ENCODE measurements around the gene FOXI2. TPM values are rescaled to one million over a fixed set of nuclear protein-coding genes. Genes with fewer than 3 reads are reported as not detected.

FOXI2 gene
- total and polyA plus RNA-seq, 9 of the 15 experiments (the other 6 are each of a cell fraction or from before 2014, with no cell fraction given): not detected

DNA sequence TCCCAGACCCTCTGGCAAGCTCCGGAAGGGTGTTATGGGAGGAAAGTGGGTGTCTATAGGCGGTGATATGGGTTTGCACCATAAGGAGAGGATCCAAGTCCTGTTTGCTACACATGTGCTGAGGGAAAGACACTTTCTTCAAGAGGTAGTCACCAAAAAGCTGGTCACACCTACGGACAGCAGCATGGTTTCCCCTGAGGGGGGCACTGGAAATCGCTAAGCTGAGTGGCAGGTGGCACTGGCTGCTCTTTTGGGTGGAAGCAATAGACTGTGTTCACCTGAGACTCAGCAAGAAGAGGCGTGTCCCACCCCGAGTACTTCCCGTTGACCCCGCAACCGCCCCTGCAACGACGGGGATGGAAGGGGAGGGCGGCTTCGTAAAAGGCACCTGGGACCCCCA is 1.8 kb upstream of the FOXI2 start (continued):
- TF ChIP-seq, protein P1, sequence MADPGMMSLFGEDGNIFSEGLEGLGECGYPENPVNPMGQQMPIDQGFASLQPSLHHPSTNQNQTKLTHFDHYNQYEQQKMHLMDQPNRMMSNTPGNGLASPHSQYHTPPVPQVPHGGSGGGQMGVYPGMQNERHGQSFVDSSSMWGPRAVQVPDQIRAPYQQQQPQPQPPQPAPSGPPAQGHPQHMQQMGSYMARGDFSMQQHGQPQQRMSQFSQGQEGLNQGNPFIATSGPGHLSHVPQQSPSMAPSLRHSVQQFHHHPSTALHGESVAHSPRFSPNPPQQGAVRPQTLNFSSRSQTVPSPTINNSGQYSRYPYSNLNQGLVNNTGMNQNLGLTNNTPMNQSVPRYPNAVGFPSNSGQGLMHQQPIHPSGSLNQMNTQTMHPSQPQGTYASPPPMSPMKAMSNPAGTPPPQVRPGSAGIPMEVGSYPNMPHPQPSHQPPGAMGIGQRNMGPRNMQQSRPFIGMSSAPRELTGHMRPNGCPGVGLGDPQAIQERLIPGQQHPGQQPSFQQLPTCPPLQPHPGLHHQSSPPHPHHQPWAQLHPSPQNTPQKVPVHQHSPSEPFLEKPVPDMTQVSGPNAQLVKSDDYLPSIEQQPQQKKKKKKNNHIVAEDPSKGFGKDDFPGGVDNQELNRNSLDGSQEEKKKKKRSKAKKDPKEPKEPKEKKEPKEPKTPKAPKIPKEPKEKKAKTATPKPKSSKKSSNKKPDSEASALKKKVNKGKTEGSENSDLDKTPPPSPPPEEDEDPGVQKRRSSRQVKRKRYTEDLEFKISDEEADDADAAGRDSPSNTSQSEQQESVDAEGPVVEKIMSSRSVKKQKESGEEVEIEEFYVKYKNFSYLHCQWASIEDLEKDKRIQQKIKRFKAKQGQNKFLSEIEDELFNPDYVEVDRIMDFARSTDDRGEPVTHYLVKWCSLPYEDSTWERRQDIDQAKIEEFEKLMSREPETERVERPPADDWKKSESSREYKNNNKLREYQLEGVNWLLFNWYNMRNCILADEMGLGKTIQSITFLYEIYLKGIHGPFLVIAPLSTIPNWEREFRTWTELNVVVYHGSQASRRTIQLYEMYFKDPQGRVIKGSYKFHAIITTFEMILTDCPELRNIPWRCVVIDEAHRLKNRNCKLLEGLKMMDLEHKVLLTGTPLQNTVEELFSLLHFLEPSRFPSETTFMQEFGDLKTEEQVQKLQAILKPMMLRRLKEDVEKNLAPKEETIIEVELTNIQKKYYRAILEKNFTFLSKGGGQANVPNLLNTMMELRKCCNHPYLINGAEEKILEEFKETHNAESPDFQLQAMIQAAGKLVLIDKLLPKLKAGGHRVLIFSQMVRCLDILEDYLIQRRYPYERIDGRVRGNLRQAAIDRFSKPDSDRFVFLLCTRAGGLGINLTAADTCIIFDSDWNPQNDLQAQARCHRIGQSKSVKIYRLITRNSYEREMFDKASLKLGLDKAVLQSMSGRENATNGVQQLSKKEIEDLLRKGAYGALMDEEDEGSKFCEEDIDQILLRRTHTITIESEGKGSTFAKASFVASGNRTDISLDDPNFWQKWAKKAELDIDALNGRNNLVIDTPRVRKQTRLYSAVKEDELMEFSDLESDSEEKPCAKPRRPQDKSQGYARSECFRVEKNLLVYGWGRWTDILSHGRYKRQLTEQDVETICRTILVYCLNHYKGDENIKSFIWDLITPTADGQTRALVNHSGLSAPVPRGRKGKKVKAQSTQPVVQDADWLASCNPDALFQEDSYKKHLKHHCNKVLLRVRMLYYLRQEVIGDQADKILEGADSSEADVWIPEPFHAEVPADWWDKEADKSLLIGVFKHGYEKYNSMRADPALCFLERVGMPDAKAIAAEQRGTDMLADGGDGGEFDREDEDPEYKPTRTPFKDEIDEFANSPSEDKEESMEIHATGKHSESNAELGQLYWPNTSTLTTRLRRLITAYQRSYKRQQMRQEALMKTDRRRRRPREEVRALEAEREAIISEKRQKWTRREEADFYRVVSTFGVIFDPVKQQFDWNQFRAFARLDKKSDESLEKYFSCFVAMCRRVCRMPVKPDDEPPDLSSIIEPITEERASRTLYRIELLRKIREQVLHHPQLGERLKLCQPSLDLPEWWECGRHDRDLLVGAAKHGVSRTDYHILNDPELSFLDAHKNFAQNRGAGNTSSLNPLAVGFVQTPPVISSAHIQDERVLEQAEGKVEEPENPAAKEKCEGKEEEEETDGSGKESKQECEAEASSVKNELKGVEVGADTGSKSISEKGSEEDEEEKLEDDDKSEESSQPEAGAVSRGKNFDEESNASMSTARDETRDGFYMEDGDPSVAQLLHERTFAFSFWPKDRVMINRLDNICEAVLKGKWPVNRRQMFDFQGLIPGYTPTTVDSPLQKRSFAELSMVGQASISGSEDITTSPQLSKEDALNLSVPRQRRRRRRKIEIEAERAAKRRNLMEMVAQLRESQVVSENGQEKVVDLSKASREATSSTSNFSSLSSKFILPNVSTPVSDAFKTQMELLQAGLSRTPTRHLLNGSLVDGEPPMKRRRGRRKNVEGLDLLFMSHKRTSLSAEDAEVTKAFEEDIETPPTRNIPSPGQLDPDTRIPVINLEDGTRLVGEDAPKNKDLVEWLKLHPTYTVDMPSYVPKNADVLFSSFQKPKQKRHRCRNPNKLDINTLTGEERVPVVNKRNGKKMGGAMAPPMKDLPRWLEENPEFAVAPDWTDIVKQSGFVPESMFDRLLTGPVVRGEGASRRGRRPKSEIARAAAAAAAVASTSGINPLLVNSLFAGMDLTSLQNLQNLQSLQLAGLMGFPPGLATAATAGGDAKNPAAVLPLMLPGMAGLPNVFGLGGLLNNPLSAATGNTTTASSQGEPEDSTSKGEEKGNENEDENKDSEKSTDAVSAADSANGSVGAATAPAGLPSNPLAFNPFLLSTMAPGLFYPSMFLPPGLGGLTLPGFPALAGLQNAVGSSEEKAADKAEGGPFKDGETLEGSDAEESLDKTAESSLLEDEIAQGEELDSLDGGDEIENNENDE (IDR thresholded peaks at IDR 0.05; ENCODE audit: low read depth, low read length): no peak
- TF ChIP-seq HDAC8 (tag; IDR thresholded peaks at IDR 0.05) (no peak), ZBTB17 (CRISPR knock-in tag; IDR thresholded peaks at IDR 0.05) (no peak), FOXJ2 (tag; IDR thresholded peaks at IDR 0.05) (no peak), NUFIP1 (IDR thresholded peaks at IDR 0.05; ENCODE audit: partially characterized antibody) (no peak), ZKSCAN8 (CRISPR knock-in tag; IDR thresholded peaks at IDR 0.05) (no peak)
- TF ChIP-seq, protein P2, sequence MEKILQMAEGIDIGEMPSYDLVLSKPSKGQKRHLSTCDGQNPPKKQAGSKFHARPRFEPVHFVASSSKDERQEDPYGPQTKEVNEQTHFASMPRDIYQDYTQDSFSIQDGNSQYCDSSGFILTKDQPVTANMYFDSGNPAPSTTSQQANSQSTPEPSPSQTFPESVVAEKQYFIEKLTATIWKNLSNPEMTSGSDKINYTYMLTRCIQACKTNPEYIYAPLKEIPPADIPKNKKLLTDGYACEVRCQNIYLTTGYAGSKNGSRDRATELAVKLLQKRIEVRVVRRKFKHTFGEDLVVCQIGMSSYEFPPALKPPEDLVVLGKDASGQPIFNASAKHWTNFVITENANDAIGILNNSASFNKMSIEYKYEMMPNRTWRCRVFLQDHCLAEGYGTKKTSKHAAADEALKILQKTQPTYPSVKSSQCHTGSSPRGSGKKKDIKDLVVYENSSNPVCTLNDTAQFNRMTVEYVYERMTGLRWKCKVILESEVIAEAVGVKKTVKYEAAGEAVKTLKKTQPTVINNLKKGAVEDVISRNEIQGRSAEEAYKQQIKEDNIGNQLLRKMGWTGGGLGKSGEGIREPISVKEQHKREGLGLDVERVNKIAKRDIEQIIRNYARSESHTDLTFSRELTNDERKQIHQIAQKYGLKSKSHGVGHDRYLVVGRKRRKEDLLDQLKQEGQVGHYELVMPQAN (IDR thresholded peaks at IDR 0.05; ENCODE audit: borderline replicate concordance): no peak

All from K562 (cell line).